HUES6 (cell line): ENCODE measurements around the gene C1orf122.

Experiments
- H3K27ac ChIP-seq: 2 replicates; pipeline ENCODE4 v1.7.0; 2013; ENCODE audit warnings: low read depth, mild to moderate bottlenecking, low read length, inconsistent platforms
- H3K27me3 ChIP-seq: 2 replicates; pipeline ENCODE4 v1.6.1; 2013; ENCODE audit warnings: low read length; ENCODE audit not compliant: control insufficient read depth, insufficient read depth
- H3K36me3 ChIP-seq: 2 replicates; pipeline ENCODE4 v1.6.1; 2013; ENCODE audit warnings: low read length; ENCODE audit not compliant: control insufficient read depth, insufficient read depth
- H3K4me1 ChIP-seq: 2 replicates; pipeline ENCODE4 v1.6.1; 2013; ENCODE audit warnings: low read length; ENCODE audit not compliant: control insufficient read depth, insufficient read depth
- H3K4me3 ChIP-seq: 2 replicates; pipeline ENCODE4 v1.5.1; 2013; ENCODE audit warnings: low read depth, low read length
- H3K9ac ChIP-seq: one replicate; pipeline ENCODE4 v1.6.1; 2013; ENCODE audit warnings: mild to moderate bottlenecking, low read length
- H3K9me3 ChIP-seq: 2 replicates; pipeline ENCODE4 v1.6.1; 2013; ENCODE audit warnings: low read depth, low read length; ENCODE audit not compliant: control insufficient read depth, insufficient read depth

C1orf122 gene

DNA sequence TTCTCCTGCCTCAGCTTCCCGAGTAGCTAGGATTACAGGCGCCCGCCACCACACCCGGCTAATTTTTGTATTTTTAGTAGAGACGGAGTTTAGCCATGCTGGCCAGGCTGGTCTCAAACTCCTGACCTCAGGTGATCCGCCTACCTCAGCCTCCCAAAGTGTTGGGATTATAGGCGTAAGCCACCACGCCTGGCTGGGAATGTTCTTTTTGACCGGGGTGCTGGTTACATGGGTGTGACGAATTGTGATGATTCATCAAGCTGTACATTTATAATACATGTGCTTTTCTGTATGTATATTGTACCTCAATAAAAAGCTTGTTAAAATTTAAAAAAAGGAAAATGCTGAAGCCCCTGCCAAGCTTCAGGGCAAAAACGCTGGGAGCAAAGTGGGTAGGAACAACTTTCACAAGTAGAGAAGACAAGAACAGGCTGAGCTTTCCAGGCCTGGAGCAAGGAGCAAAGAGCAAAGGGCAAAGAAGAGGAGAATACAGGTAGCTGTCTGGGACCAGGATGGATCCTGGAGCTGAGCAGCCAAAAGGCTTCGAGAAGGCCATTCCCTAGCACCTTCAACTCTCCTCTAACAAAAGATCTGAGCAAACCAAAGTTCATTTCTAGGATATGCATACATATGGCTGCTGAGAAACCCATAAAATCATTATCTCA is 21.0 kb downstream of the C1orf122 start:
- Histone ChIP-seq H3K9me3 (no peaks in the 10 kb centered on the region), H3K9ac (no peak overlapping the region), H3K27me3 (no peaks in the 10 kb centered on the region), H3K4me1 (no peaks in the 10 kb centered on the region), H3K4me3 (no peak overlapping the region), H3K27ac (no peak overlapping the region), H3K36me3 (peaks cover 40% of the 10 kb centered on the region)

DNA sequence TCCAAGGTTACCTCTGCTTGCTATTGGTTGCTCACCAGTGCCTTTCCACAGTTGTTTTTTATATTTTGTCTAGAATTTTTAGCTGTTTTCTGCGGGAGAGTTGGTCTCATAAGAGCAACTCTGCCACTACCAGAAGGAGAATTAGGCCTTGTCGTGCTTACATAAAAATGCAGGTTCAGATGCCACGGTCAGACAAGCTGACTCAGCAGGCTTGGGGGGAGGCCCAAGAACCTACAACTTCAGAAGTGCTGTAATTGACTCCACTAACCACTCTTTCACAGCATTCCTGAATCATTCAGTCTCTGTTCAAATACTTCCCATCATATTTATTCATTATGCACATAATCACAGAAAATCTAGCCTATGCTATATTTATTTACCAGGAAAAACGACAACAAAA is 23.5 kb downstream of the C1orf122 start:
- Histone ChIP-seq H3K36me3 (peaks cover 59% of the 10 kb centered on the region), H3K27me3 (no peaks in the 10 kb centered on the region), H3K4me3 (no peak overlapping the region), H3K27ac (no peak overlapping the region), H3K9me3 (no peaks in the 10 kb centered on the region), H3K9ac (no peak overlapping the region), H3K4me1 (no peaks in the 10 kb centered on the region)

DNA sequence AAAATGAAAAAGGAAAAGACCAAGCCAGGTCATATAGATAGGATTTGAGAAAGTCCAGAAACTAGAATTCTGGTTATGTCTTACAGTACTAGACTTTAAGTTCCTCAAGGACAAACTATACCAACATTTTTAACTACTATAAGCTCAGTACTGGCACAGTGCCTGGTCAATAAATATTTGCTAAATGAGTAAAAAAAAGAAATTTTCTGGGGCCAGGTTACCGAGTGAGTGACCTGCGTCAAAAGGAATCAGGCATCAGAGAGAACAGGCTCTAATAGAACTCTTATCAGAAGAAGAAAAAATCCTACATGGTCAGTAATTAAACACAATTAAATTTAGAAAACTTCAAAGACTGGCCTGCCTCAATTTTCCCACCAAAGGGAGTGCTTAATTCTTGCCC is 24.2 kb downstream of the C1orf122 start:
- Histone ChIP-seq H3K4me1 (no peaks in the 10 kb centered on the region), H3K9ac (no peak overlapping the region), H3K4me3 (no peak overlapping the region), H3K27ac (no peak overlapping the region), H3K36me3 (peaks cover 58% of the 10 kb centered on the region), H3K27me3 (no peaks in the 10 kb centered on the region), H3K9me3 (no peaks in the 10 kb centered on the region)

DNA sequence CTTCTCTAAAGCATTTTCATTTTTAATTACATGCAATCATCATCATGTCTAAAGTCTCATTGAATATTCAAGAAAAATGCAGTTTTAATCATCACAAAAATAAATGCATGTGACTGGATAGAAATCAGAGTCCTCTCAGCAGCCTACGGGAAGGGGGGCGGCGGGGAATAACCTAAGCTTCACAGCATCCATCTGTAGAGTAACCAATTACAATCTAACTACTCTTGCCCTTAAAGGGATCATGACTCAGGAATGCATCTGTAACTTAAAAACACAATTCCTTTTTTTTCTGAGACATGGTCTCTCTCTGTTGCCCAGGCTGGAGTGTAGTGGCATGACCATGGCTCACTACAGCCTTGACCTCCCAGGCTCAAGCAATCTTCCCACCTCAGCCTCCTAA is 29.2 kb downstream of the C1orf122 start:
- Histone ChIP-seq H3K27me3 (no peaks in the 10 kb centered on the region), H3K4me1 (no peaks in the 10 kb centered on the region), H3K27ac (no peak overlapping the region), H3K9ac (no peak overlapping the region), H3K36me3 (peaks cover 75% of the 10 kb centered on the region), H3K9me3 (no peaks in the 10 kb centered on the region), H3K4me3 (no peak overlapping the region)

DNA sequence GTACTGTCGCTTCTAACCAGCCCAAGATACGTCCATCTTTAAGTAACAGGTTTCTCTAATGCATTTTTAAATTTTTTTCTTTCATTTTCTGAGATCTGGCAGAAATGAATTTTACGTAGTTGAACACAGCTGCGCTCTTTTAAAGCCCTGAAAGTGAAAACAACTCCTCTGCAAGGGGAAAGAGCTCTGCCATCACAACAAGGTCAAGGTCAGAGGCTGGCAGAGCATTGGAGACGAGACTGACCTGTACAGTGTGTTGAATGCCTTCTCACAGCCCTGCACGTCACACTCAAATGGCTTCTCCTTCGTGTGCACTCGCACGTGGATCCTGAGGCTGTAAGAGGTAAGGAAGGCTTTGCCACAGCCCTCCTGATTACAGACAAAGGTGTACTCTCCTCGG is 32.1 kb downstream of the C1orf122 start:
- Histone ChIP-seq H3K4me3 (no peak overlapping the region), H3K36me3 (peaks cover 52% of the 10 kb centered on the region), H3K4me1 (no peaks in the 10 kb centered on the region), H3K9me3 (no peaks in the 10 kb centered on the region), H3K9ac (no peak overlapping the region), H3K27me3 (no peaks in the 10 kb centered on the region), H3K27ac (no peak overlapping the region)

DNA sequence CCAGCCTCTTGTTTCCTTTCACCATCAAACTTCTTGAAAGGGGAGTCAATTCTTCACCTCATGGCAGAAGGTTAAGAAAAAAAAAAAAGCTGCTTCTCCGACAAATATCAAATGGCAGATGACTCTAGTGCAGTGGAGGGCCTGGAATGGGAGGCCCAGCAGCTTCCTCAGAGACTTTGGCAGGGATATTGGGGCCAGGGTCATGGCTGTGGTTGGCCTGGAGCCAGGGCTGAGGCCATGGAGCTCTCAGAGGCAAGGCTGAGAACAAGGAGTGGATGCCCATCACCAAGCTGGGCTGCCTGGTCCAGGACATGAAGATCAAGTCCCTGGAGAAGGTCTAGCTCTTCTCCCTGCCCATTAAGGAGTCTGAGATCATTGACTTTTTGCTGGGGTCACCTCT is 33.1 kb downstream of the C1orf122 start:
- H3K27me3 ChIP-seq, result no peaks in the 10 kb centered on the region
- peaks cover 43% of the 10 kb centered on the region for H3K36me3 ChIP-seq
- H3K9me3 ChIP-seq, result no peaks in the 10 kb centered on the region
- H3K4me3 ChIP-seq, result no peak overlapping the region
- H3K27ac ChIP-seq, result no peak overlapping the region
- no peak overlapping the region for H3K9ac ChIP-seq
- H3K4me1 ChIP-seq, result no peaks in the 10 kb centered on the region

DNA sequence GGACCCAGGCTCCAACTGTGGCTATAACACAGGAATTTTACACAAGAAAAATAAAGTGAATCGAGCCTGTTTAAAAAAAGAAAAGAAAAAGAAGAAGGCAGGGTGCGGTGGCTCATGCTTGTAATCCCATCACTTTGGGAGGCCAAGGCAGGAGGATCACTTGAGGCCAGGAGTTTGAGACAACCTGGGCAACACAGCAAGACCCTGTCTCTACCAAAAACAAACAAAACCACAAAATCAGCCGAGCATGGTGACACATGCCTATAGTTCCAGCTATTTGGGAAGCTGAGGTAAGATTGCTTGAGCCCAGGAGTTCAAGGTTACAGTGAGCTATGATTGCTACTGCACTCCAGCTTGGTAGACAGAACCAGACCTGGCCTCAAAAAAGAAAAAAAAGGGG is 34.1 kb downstream of the C1orf122 start:
- H3K27ac ChIP-seq, result no peak overlapping the region
- no peak overlapping the region for H3K4me3 ChIP-seq
- no peaks in the 10 kb centered on the region for H3K27me3 ChIP-seq
- H3K9ac ChIP-seq, result no peak overlapping the region
- no peaks in the 10 kb centered on the region for H3K4me1 ChIP-seq
- no peaks in the 10 kb centered on the region for H3K9me3 ChIP-seq
- H3K36me3 ChIP-seq, result peaks cover 36% of the 10 kb centered on the region

DNA sequence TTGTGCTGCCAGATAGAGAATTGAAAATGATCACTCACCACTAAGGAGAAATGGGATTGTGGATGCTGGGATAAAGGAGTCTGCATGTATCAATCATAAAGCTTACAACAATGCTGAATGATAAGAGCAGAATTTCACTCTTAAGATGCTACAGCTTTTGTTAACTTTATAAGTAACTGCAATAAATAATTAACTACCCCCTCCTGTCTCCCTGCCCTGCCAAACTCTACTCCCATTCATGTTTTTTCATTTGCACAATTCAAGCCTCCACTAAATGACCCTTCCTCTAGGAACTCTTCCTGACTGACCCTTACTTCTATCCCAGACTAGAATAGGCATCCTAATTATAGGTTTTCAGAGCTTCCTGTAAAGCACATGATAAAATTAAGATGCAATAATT is 36.9 kb downstream of the C1orf122 start:
- no peaks in the 10 kb centered on the region for H3K27me3 ChIP-seq
- H3K4me3 ChIP-seq, result no peak overlapping the region
- H3K9me3 ChIP-seq, result no peaks in the 10 kb centered on the region
- H3K36me3 ChIP-seq, result peaks cover 14% of the 10 kb centered on the region
- H3K27ac ChIP-seq, result no peak overlapping the region
- no peaks in the 10 kb centered on the region for H3K4me1 ChIP-seq
- no peak overlapping the region for H3K9ac ChIP-seq

DNA sequence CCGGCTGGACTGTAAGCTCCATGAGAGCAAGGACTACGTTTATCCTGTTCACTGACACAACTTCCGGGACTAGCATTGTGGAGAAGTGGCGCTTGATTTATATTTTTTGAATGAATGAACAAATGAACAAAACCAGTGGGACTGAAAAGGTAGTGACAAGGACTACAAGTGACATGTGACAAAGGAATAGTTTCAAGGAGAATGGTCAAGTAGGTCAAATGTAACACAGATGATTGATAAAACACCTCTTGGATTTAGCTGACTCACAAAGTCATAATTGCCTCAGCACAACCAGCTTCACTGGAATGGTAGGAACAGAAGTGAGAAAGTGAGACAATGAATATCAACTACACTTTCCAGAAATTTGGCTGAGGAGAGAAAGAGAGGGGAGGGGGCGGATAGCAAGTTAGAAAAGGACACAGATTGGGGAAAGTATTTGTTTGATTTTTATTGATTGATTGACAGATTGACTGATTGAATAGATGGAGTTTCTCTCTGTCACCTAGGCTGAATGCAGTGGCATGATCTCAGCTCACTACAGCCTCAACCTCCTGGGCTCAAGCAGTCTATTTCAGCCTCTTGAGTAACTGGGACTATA is 37.6 kb downstream of the C1orf122 start:
- H3K27ac ChIP-seq, result no peak overlapping the region
- H3K4me3 ChIP-seq, result no peak overlapping the region
- no peaks in the 10 kb centered on the region for H3K4me1 ChIP-seq
- H3K27me3 ChIP-seq, result no peaks in the 10 kb centered on the region
- H3K36me3 ChIP-seq, result 0 out of 2 replicates have a peak, but pooled peaks cover 9% of the 10 kb centered on the region
- H3K9me3 ChIP-seq, result no peaks in the 10 kb centered on the region
- no peak overlapping the region for H3K9ac ChIP-seq

DNA sequence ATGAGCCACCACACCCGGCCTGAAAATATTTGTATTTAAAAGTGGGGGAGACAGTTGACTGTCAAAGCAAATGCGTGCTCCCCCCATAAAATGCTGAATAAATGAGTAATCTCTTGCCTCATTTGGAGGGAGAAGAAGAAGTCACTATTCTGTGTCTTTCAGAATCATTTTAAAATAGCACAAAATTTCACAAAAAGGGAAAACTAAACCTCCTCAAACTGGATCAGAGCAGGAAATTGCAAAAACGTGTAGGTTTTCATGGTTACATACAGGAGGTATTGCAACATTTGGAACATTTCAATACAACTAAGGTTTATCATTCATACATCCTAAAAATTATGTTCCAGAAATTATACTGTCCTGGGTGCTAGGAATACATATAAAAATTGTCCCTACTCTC is 38.2 kb downstream of the C1orf122 start:
- 0 out of 2 replicates have a peak, but pooled peaks cover 7% of the 10 kb centered on the region for H3K36me3 ChIP-seq
- H3K27ac ChIP-seq, result no peak overlapping the region
- no peak overlapping the region for H3K4me3 ChIP-seq
- H3K9ac ChIP-seq, result no peak overlapping the region
- H3K27me3 ChIP-seq, result no peaks in the 10 kb centered on the region
- no peaks in the 10 kb centered on the region for H3K4me1 ChIP-seq
- H3K9me3 ChIP-seq, result no peaks in the 10 kb centered on the region

DNA sequence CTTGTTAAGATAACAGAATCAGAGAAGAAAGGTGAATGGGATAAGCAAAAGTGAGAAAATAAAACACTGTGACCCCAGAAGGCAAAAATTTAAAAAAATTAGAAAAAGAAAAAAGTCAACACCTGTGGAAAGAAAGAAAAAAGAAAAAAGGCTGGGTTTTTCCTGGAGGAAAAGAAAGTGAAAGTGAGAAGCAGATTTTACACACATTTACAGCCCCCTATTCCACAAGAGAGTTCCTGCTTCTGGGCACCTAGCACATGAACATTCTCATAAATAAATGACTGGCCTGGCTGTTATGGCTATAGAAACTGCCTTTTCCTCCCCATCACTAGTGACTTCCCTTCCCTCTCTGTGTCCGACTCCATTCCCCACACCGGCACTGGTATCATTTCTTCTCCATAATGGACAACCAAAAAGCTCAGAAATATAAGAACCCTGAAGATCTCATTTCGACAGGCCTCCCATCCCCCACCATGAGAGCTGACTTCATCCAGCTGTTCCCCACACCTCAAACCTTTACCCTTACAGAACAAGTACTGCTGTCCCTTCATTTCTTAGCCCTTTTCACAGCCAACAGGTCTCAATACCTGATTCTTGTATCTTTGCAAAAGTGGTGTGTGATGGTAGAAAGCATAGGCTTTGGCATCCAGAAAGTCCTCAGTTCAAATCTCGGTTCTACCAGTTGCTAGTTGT is 39.2 kb downstream of the C1orf122 start:
- Histone ChIP-seq H3K4me1 (no peaks in the 10 kb centered on the region), H3K27ac (no peak overlapping the region), H3K9me3 (no peaks in the 10 kb centered on the region), H3K4me3 (no peak overlapping the region), H3K9ac (no peak overlapping the region), H3K36me3 (0 out of 2 replicates have a peak, but pooled peaks cover 2% of the 10 kb centered on the region), H3K27me3 (no peaks in the 10 kb centered on the region)
